Measurements from ENCODE around the gene CASP8AP2.
"Not testable (repeated sequence)": the region's sequence is repeated elsewhere in the genome, so short reads cannot be mapped to it uniquely, and the experiment has no call there.

CASP8AP2 gene

GRCh38 chr6:89888871-89889270 lies 59.2 kb downstream of the CASP8AP2 start:
- DNase-seq (ENCODE audit: low spot score), result no peak

GRCh38 chr6:89890845-89891528 lies 61.3 kb downstream of the CASP8AP2 start:
- DNase-seq (ENCODE audit: low spot score), result not testable (repeated sequence)

- not testable (repeated sequence) for DNase-seq (ENCODE audit: low spot score)
Observed at GRCh38 chr6:89892577-89892976, 62.9 kb downstream of the CASP8AP2 start.

GRCh38 chr6:89894169-89894568 lies 64.5 kb downstream of the CASP8AP2 start, which contains the start of gene GJA10:
TSS of gene GJA10 (plus strand) at chr6:89894469. CDS start at chr6:89894469, 0 bp downstream.
- no peak for DNase-seq (ENCODE audit: low spot score)

GRCh38 chr6:89895276-89895874 lies 65.7 kb downstream of the CASP8AP2 start:
- DNase-seq (ENCODE audit: low spot score), result peak; percentile 76

- not testable (repeated sequence) for DNase-seq (ENCODE audit: low spot score)
Observed at GRCh38 chr6:89910001-89910901, 80.6 kb downstream of the CASP8AP2 start.

- DNase-seq (ENCODE audit: low spot score), result no peak
Observed at GRCh38 chr6:89910902-89911240, 81.2 kb downstream of the CASP8AP2 start.

- DNase-seq (ENCODE audit: low spot score), result no peak
Observed at GRCh38 chr6:89916136-89916920, 86.6 kb downstream of the CASP8AP2 start.

GRCh38 chr6:89917216-89917615 lies 87.5 kb downstream of the CASP8AP2 start:
- DNase-seq (ENCODE audit: low spot score), result no peak

- DNase-seq (ENCODE audit: low spot score), result no peak
Observed at GRCh38 chr6:89917801-89918366, 88.2 kb downstream of the CASP8AP2 start.

Data from HuH-7 (cell line).